NCI-H2171 treated with DMSO at 0.1 percent for 48 hours (cell line): ENCODE results near the gene AFM.

Source experiments
- DNase-seq: peaks from one replicate; lab custom pipeline; 2025; lab: John Stamatoyannopoulos, UW

AFM gene

GRCh38 chr4:73451404-73451803 lies 30.1 kb upstream of the AFM start:
- DNase-seq, result peak; percentile 13

DNA sequence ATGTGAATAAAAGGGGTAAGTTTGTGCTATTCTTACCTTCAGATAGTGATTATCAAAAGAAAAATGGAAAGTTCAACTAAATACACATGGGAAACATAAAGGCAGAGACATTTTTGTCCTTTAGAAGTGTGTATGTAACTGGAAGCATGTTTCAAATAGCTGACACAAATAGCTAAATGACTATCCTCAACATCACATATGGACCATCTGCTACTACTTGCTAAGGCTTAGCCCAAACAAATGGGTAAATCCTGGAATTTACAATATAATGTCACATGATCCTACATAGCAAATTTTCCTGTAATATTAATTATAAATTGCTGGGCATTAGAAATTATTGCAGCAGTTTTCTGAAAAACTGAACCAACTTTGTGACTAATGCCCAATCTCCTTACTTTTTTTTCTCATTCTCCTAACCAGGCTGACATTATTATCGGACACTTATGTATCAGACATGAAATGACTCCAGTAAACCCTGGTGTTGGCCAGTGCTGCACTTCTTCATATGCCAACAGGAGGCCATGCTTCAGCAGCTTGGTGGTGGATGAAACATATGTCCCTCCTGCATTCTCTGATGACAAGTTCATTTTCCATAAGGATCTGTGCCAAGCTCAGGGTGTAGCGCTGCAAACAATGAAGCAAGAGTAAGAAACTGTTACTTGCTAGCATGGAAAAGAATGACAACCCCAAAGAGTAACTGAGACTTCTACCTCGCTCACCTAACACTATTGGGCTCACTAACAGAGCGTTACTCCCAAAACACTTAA lies 29.4 kb upstream of the AFM start:
- peak; percentile 19 for DNase-seq

DNA sequence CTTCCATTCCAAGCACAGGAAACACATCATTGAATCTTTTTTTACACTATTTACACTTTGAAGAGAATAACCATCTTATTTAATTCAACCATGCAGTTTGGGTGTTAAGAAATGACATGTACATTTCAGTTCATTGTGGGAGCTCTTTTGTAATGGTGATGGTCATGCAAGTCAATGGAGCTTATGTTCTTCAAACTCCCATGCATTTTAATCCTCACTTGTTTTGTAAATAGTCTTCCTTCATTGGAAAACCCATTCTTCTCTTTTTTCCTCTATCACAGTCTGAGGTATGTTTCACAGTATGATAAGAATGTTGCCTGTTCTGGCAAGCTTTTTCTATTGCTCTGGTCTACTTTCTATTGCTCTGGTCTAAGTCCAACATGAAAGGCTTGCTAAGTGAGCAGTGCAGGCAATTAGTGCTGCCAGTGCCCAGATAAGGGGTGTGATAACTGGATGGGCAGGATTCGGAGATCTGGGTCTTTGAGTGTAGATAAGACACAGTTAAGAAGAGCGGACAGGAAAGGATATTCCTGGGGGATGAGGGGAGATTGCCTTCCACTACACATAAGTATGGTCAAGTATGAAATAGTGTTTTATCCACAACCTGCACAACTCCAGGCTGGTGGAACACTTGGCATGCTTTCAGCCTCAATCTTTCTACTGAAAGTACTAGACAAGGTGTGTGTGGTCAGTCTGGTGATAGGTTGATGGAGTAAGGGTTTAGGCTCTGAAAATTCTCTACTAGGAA lies 28.4 kb upstream of the AFM start:
- DNase-seq, result no peak

- DNase-seq, result no peak
Observed at GRCh38 chr4:73453701-73454005, 27.9 kb upstream of the AFM start.

GRCh38 chr4:73454920-73455319 lies 26.6 kb upstream of the AFM start:
- no peak for DNase-seq

DNA sequence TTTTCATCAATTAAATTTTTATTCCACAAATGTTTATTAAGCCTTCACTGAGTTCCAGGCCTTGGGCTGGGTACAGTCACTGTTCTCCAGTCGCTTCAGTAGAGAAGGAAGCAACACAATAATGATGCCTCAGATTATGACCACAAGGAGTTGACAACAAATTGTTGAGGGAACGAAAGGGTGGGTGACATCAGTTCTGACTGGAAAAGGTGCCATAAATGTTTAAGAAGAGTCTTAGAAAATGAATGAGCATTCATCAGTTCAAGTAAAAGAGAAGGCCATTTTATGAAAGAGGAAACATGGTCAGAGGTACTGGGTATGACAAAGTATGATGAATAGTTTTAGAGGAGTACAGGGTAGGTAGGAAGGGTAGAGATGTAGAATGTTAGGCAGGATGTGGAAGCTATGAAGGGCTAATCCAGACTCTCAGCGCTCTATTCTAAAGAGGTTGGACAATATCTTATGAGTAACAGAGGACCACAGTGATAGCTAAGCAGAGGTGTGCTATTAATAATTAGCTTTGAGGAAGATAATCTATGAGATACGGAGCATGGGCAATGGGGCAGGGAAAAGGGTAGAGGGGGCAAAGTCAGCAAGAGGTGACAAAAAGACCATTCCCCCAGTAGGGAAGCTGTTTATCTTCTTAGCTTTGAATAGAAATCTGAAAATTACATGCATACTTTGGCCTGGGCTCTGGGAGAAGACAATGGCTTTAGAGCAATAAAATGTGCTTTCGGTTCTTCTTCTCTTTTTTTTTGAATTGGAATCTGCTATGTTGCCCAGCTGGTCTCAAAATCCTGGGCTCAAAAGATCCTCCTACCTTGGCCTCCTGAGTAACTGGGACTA lies 25.1 kb upstream of the AFM start:
- DNase-seq, result no peak

- DNase-seq, result no peak
Observed at GRCh38 chr4:73458184-73459047, 23.1 kb upstream of the AFM start.

DNA sequence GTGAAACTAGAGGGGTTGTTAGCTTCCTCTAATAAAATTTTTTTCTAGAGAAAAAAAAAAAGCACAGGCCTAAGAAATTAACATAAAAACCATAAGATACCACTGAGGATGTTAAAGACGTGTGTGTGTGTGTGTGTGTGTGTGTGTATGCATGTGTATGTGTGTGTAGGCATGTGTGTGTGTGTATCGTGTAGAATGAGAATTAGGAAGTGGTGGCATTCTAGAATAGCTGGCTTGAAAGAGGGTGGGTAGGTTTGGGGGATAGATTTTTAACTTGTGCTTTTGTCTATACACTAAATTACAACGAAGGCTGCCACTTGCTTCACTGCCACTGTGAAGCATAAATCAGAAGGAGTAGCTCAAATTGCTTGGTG lies 22.5 kb upstream of the AFM start:
- DNase-seq, result no peak

DNA sequence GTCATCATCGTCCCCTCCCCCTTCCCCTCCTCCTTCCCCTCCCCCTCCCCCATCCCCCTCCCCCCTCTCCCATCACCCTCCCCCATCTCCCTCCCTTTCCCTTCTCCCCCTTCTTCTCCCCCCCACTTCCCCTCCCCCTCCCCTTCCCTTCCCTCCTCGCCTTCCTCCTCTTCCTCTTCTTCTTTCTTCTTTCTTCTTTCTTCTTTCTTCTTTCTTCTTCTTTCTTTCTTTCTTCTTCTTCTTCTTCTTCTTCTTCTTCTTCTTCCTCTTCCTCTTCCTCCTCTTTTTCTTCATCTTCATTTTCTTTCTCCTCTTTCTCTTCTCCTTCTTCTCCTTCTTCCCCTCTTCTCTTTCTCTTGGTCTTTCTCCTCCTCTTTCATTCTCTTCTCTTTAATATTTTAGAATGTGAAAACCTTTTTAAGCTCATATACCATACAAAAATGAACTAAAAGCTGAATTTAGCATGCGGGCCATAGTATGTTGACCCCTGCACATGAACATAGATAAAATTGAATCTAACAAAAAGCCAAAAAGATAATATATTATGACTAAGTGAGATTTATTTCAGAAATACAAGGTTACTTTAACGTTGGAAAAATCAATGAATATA lies 20.5 kb upstream of the AFM start:
- DNase-seq, result no peak

- DNase-seq, result no peak
Observed at GRCh38 chr4:73468170-73468569, 13.4 kb upstream of the AFM start.

GRCh38 chr4:73470728-73471127 lies 10.8 kb upstream of the AFM start:
- no peak for DNase-seq

GRCh38 chr4:73477176-73477575 lies 4.4 kb upstream of the AFM start:
- DNase-seq, result no peak

DNA sequence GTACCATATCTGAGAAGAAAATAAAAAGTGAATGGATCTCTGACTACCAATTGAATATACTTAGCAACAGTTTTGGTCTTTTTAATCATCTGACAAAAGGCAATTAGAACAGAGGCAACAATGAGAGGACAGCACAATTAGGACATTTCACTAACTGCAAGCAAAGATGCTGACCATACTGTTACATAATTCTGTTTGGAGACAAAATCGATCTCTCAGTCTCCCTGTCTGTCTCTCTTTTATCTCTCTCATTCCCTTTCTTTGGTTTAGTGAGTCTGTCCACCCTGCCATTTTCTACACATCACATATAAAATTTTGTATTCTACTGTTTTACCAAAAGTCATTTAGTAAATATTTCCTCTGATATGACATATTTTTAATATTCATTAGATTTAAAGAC lies 2.2 kb upstream of the AFM start:
- no peak for DNase-seq

GRCh38 chr4:73485085-73485484 lies 3.5 kb downstream of the AFM start:
- no peak for DNase-seq

DNA sequence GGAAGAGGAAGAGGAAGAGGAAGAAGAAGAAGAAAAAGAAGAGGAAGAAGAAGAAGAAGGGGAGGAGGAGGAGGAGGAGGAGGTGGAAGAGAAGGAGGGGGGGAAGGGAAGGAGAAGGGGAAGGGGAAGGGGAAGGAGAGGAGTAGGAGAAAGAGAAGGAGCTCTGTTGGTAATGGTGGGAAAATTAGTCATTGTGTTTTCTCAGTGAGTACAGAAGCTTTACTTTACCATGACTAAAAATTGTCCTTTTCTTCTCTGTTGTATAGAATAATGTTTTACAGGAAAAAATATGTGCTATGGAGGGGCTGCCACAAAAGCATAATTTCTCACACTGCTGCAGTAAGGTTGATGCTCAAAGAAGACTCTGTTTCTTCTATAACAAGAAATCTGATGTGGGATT lies 4.1 kb downstream of the AFM start:
- no peak for DNase-seq

DNA sequence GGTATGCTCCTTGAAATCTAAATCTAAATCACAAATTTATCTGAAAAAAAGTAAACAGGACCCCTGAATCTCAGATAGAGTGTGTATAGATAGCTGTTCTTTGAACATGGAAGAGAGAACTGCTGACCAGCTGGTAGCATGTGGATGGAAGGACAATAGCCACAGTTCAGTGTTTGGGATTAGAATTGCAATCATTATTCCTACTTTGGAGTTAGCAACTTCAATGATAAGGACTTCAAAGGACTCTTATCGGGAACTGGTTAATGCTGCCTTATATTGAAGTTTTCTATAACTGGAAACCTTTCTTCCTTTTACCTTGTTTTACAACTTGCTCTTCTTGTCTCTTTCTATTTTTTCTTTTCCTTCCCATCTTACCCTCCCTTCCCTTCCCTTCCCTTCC lies 5.0 kb downstream of the AFM start:
- no peak for DNase-seq

DNA sequence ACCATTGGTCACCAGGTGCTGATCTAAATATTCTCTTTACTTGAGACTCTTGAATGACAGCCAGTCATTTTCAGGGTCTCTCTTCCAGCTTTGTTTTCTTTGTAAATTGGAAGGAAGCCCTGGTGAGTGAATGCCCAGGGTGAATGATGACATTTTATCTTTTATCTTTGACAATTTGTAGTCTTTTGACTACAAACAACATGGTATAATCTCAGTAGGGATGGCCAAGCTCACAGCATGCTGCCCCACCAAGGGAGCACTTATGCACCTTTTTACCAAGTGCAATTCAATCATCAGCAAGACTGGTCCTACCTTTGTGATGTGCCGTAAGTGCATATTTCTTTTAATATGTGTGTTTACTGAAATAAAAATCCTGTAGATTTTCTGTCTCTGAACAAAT lies 5.7 kb downstream of the AFM start:
- no peak for DNase-seq

DNA sequence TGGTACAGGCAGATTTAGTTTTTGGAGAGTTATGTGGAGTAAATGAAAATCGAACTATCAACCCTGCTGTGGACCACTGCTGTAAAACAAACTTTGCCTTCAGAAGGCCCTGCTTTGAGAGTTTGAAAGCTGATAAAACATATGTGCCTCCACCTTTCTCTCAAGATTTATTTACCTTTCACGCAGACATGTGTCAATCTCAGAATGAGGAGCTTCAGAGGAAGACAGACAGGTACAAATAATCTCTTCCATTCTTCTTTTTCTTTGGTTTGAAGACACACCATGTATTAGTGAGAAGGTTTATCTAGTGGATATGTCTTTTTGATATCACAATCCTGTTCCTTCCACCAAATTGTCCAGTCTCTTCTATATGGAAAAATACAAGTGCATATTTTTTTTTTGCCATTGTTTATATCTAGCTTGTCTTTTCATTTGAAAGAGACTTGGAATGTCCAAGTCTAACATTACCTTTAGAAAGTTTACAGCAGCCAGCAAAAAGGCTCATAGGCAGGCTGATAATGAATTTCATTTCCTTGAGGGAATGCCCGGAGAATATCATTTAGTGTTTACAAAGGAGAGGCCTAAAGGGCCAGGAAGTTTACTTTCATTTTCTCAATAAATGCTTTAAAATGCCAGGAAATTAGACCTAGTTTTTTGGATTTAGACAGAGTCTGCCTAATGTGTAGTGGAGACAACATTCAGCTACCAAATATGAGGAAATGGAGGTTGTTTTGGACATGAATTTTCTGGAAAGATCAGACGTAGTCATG lies 18.6 kb downstream of the AFM start:
- no peak for DNase-seq

DNA sequence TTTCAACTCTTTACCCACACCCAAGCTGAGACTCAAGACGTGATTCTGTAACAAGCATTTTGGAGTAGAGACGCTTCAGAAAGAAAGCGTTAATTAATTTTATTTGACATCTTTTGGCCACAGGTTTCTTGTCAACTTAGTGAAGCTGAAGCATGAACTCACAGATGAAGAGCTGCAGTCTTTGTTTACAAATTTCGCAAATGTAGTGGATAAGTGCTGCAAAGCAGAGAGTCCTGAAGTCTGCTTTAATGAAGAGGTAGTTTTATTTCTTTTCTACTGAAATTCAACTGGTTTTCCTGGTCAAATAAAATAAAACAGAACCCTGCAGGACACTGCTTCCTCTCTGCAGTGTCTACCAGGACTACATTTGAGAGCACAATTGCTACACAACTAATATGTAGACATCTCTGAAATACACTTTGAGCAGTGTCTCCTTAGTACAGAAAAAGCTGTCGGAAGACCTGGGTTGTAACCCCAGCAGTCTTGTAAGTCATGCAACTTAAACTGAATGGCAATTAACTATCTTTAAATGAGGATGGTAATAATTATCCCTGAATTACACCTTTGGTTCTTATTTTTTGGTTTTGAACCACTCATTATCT lies 20.2 kb downstream of the AFM start:
- DNase-seq, result no peak

DNA sequence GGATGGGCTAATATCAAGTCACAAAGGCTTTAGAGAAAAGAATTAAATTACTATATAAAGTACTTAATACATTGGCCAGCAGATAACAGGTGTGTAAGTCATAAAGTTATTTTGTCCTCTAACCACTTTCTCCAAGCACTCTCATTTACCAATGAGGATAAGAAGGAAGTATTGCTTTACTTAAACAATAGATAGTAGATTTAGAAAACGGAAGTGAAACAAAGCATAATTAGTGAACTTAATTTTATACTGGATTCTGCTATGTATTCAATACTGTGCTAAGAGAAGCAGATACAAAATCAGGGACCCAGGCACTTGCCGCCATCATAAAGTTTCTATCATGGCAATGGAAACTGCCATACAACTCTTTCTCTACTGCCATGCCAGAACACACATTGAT lies 24.0 kb downstream of the AFM start:
- no peak for DNase-seq
